GM12864 (cell line): ENCODE measurements around the gene PLPPR5.

Source experiments
- DNase-seq: peaks from one replicate; pipeline ENCODE4 v3.0.0-alpha.2; 2011; ENCODE audit warnings: low read depth
- H3K4me3 ChIP-seq: 2 replicates; pipeline ENCODE4 v1.5.1; 2011; ENCODE audit warnings: mild to moderate bottlenecking, low read depth, low read length, control low read depth
- CTCF ChIP-seq: IDR thresholded peaks from 2 replicates; pipeline ENCODE4 v1.5.1; 2011; ENCODE audit warnings: low read depth, mild to moderate bottlenecking, moderate library complexity, low read length, control low read depth, inconsistent platforms; ENCODE audit errors: missing control alignments

The PLPPR5 gene

GRCh38 chr1:99007366-99007765 lies 2.7 kb upstream of the PLPPR5 start:
- no peak for TF ChIP-seq CTCF
- DNase-seq, result no peak
- H3K4me3 ChIP-seq, result no peak overlapping the region

- no peak for TF ChIP-seq CTCF
- no peak for DNase-seq
- H3K4me3 ChIP-seq, result no peak overlapping the region
These were observed 879 bp upstream of the PLPPR5 start for GRCh38 chr1:99005537-99005942.

GRCh38 chr1:99004254-99004860 lies 304 bp downstream of the PLPPR5 start:
- no peak for DNase-seq
- no peak for TF ChIP-seq CTCF
- no peak overlapping the region for H3K4me3 ChIP-seq

- no peak overlapping the region for H3K4me3 ChIP-seq
- DNase-seq, result no peak
- no peak for TF ChIP-seq CTCF
These were observed 944 bp downstream of the PLPPR5 start for GRCh38 chr1:99003581-99004253.

- H3K4me3 ChIP-seq, result no peak overlapping the region
- no peak for DNase-seq
- TF ChIP-seq CTCF, result no peak
These were observed 11.8 kb downstream of the PLPPR5 start for GRCh38 chr1:98992844-98993243.

- no peak overlapping the region for H3K4me3 ChIP-seq
- peak; percentile 42 for TF ChIP-seq CTCF
- no peak for DNase-seq
These were observed 13.3 kb downstream of the PLPPR5 start for GRCh38 chr1:98991127-98992012.
